22Rv1 (cell line): ENCODE data around the gene CDK5R1.
"Not testable (repeated sequence)": the region's sequence is repeated elsewhere in the genome, so short reads cannot be mapped to it uniquely, and the experiment has no call there.

Source experiments
- H3K27ac ChIP-seq: fragments of 450-650 bp; 2 replicates; pipeline ENCODE4 v1.5.1; 2017
- ZFX ChIP-seq: fragments of 450-650 bp; IDR thresholded peaks from 2 replicates; pipeline ENCODE4 v1.6.1; 2017; ENCODE audit warnings: antibody characterized with exemption, borderline replicate concordance
- TF ChIP-seq, protein P1 (sequence below): fragments of 450-650 bp; IDR thresholded peaks from 2 replicates; pipeline ENCODE4 v1.5.1; 2017; ENCODE audit warnings: mild to moderate bottlenecking

CDK5R1 gene

DNA sequence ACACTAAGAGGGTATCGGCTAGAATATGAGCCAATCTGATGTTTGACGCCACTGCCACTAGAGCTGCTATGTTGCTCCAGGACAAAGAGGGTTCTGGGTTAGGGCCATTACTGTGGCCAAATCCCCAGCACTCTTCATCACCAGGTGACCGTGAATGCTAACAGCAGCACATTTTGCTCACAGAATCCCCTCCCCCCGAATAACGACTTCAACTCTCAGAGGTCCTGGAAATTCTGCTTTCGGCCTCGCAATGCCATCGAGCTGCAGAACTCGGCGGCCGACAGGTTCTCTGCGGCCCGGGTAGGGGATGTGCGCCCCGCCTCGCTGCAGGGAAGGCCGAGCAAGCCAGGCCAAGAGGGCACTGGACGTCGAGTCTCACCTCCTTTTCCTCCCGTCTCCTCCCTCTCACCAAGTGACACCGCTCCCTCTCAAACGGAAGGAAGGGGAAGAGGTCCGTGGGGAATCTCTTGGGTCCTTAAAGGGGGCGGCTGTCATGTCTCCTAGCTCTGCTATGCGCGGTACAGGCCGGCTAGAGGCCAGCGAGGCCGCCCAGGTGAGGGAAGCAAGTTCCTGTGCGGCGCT lies 31.9 kb downstream of the CDK5R1 start:
- no peak overlapping the region for H3K27ac ChIP-seq
- TF ChIP-seq ZFX, result no peak
- TF ChIP-seq, protein P1, sequence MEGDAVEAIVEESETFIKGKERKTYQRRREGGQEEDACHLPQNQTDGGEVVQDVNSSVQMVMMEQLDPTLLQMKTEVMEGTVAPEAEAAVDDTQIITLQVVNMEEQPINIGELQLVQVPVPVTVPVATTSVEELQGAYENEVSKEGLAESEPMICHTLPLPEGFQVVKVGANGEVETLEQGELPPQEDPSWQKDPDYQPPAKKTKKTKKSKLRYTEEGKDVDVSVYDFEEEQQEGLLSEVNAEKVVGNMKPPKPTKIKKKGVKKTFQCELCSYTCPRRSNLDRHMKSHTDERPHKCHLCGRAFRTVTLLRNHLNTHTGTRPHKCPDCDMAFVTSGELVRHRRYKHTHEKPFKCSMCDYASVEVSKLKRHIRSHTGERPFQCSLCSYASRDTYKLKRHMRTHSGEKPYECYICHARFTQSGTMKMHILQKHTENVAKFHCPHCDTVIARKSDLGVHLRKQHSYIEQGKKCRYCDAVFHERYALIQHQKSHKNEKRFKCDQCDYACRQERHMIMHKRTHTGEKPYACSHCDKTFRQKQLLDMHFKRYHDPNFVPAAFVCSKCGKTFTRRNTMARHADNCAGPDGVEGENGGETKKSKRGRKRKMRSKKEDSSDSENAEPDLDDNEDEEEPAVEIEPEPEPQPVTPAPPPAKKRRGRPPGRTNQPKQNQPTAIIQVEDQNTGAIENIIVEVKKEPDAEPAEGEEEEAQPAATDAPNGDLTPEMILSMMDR, result no peak

DNA sequence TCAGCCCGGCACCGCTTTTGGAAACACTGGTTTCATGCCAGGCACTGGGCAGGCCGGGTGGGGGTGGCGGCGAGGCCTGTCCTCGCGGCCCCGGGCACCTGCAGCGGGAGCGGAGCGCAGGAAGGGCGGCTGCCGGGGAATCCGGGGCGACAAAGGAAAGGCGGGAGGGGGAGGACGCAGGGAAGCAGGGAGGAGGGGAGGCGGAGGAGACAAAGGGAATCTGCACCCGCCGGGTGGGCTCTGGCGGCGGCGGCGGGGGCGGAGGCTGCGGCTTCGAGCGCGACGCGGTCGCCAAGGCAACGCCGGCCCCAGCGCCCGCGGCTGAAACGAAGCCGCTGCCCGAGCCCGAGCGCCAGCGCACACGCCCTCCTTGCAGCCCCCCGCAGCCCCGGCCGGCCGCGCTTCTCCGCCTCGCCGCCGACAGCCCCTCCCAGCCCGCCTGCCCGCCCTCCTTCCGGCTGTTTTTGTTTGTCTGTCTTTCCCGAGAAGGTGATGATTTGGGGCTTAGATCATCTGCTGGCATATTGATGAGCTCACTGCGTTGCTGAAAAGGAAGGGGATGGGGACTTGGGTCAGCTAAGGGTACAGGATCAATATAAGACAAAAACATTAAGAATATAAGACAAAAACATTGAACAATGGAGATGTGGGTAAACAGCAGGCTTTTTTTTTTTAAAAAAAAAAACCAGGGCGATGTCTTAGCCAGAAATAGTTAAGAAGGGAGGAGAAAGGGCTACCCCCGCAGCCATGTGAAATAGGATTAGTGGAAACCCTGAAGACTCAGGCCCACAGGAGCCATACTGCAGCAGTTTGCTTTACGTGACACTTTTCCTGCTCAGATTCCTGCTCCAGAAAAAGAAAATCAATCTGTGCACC lies 32.7 kb downstream of the CDK5R1 start:
- no peak for TF ChIP-seq ZFX
- TF ChIP-seq, protein P1, result no peak
- no peak overlapping the region for H3K27ac ChIP-seq

DNA sequence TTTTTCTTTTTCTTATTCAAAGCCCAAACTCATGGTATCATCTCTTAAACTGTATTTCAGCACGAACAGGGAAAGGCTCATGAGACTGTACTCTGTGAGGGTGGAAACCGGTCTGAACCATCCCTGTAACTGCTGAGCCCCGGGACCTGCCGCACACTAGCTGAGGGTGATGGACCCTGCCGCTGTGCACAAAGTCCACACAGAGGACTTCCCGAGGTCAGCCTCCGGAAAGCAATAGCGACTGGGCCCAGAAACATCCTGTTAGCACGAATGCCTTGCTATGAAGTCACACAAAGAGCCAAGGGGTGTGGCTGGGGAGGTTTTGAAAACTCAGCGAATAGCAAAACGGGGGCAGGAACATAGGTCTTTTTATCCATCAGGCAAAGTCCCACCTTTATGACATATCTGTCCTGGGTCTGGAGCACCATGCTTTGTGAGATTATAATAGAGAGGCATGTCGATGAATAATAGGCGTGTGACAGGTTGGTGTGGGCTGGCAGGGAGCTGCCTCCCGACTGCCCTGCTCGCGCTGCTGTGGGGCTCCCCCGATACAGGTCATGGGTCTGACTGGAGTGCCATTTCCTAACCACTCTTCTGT lies 33.4 kb downstream of the CDK5R1 start:
- no peak overlapping the region for H3K27ac ChIP-seq
- TF ChIP-seq, protein P1, result no peak
- no peak for TF ChIP-seq ZFX

DNA sequence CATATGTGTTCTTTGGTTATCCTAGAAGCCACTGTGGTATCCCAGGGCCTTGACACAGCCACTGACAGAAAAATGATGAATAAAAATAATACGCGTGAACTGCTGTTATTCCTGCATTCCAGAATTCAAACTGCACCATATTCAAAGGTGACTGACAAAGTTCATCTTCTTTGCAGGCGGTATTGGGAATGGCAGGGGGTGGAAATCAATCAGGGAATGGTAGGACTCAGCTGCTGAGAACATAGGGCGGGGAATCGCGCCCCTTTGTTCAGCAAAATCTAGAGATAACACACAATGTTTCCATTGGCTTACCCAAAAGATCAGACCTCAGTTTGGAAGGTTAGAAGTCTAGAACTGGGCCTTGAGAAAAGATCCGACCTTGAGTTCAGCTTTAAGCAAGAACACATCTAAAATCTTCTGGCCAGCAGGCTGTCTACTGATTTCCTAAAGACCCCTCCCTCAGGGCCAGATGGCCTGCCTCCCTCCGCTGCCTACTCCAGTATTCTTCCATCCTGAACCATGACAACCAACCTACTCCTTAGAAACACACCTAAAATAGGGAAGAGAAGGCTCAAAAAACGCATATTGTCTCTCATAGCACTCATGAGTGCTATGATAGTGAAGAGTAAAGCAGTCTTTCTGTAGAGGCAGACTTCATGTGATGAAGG lies 34.1 kb downstream of the CDK5R1 start:
- H3K27ac ChIP-seq, result no peak overlapping the region
- TF ChIP-seq, protein P1, result no peak
- TF ChIP-seq ZFX, result no peak

DNA sequence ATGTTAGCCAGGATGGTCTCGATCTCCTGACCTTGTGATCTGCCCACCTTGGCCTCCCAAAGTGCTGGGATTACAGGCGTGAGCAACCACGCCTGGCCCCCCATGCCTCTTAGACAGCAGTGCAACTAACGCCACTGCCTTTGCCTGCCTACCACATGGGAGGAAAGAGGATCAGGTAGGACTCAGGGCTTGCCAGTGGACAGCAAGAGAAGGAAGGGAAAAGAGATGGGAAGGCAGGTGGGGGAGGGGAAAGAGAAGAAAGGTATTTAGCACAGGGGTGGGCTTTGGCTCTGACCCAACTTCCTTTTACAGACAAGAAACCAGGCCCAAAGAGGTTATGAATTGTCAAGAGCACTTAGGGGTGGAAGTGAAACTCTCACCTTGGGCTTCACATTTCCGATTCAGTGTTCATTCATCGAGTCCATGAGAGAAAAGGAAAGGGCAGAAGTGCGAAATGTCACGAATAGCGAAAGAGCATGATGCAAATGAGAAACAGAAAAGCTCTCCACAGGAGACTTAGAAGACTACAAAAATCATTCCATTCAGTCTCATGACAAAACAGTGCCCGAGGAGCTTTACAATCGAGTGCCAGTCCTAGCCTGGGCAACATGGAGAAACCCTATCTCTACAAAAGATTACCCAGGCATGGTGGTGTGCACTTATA lies 36.4 kb downstream of the CDK5R1 start:
- TF ChIP-seq, protein P1, result no peak
- TF ChIP-seq ZFX, result no peak
- no peak overlapping the region for H3K27ac ChIP-seq

DNA sequence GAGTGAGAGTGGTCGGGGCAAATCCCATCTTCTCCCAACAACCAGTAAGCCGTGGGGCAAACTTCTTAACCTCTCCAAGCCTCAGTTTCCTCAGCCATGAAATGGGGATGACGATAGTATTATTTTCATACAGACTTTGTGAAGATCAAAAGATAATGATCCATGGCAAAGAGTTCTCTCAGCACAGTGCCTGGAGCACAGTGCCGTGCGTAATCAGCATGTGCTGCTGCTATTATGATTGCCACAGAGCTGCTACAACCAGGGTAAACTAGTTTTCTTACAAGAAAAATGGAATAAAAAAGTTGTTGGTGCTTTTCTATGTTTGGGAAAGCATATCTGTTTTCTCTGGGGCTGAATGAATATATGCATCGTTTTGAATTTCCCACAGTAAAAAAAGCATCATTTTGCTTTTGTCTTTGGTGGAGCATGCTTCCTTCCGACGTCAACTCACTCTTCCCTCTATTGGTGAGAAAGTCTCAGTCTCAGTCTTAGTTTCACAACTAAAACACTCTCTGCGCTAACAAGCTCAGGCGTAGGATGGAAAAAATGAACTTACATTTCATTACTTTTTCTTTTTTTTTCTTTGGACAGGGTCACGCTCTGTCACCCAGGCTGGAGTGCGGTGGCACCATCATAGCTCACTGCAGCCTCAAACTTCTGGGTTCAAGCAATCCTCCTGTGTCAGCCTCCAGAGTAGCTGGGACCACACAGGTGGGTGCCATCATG lies 37.2 kb downstream of the CDK5R1 start:
- no peak overlapping the region for H3K27ac ChIP-seq
- TF ChIP-seq, protein P1, result no peak
- TF ChIP-seq ZFX, result no peak

DNA sequence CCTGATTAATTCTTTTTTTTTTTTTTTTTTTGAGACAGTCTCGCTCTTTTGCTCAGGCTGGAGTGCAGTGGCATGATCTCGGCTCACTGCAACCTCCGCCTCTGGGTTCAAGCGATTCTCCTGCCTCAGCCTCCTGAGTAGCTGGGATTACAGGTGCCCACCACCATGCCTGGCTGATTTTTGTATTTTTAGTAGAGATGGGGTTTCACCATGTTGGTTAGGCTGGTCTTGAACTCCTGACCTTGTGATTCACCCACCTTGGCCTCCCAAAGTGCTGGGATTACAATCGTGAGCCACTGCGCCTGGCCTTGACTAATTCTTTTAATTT lies 37.7 kb downstream of the CDK5R1 start:
- not testable (repeated sequence) for H3K27ac ChIP-seq
